GM13977 (cell line): ENCODE measurements around the gene COL3A1.

ENCODE experiments used
- DNase-seq: peaks from one replicate; pipeline ENCODE4 v3.0.0; 2012; ENCODE audit warnings: low spot score
- in situ Hi-C: fragments of 300-500 bp; cut with MboI; formaldehyde crosslinking; loops from one replicate; pipeline ENCODE4 v1.12.0; 2022; ENCODE audit warnings: low sequenced_read_pairs, low pct_unique_long_range_greater_than_20kb, mixed read lengths, inconsistent platforms; ENCODE audit not compliant: unreplicated experiment
- TF ChIP-seq, protein P1 (sequence below): IDR thresholded peaks from 2 replicates; pipeline ENCODE4 v1.5.1; 2012; ENCODE audit warnings: mild to moderate bottlenecking, control low read depth; ENCODE audit not compliant: insufficient read depth; ENCODE audit errors: extremely low read depth, missing control alignments

COL3A1 gene

DNA sequence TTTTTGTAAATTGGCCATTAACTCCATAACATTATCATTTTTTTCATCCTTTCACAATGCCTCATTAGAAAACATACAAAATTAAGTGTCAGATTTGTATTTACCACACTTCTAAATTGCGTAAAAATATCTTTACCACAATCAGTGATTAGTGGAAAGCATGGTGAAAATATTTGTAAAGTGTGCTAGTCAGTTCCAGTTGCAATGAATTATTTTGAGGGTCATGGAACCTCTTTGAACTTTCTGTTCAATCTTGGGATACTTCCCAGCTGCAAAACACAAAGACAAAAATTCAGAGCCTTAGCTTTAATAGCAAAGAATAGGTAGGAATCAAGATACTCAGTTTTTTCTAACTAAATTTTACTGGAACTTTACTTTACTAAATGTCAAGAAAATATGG is 4.0 kb upstream of the COL3A1 start:
- TF ChIP-seq, protein P1, sequence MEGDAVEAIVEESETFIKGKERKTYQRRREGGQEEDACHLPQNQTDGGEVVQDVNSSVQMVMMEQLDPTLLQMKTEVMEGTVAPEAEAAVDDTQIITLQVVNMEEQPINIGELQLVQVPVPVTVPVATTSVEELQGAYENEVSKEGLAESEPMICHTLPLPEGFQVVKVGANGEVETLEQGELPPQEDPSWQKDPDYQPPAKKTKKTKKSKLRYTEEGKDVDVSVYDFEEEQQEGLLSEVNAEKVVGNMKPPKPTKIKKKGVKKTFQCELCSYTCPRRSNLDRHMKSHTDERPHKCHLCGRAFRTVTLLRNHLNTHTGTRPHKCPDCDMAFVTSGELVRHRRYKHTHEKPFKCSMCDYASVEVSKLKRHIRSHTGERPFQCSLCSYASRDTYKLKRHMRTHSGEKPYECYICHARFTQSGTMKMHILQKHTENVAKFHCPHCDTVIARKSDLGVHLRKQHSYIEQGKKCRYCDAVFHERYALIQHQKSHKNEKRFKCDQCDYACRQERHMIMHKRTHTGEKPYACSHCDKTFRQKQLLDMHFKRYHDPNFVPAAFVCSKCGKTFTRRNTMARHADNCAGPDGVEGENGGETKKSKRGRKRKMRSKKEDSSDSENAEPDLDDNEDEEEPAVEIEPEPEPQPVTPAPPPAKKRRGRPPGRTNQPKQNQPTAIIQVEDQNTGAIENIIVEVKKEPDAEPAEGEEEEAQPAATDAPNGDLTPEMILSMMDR = no peak
- DNase-seq = no peak
- in situ Hi-C loops = no loop called here

- TF ChIP-seq, protein P1 = no peak
- DNase-seq = no peak
Measured at GRCh38 chr2:188971432-188971861, 2.7 kb upstream of the COL3A1 start.

GRCh38 chr2:188973641-188974040 is 532 bp upstream of the COL3A1 start:
- in situ Hi-C loops = no loop called here
- TF ChIP-seq, protein P1 = no peak
- no peak for DNase-seq

More at GRCh38 chr2:188971432-188971861, 2.7 kb upstream of the COL3A1 start:
- in situ Hi-C loops = no loop called here

DNA sequence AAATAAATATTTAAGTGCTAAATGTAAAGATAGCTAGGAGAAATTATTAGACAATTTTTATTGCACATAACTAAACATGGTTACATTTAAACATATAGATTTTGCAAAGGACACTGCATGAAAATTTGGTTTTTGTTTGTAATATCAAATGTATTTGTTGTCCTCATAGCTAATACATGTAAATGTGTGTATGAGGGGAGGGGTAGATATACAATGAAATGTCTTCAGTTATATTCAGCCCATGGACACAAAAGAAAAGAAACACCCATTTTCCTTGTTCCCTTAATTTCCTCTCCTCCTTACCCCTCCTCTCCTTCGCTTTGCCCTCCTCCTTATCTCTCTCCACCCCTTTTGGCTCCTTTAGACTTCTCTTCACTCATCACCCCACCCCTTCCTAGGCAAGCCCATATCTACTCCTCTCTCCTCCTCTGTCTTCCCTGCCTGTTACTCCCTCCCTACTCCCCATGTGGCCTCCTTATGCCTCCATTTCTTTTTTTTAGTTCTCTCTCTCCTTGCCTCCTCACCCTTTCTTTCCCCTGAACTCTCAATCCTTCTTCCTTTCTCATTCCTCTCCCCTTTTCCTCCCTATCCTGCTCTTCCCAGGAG is 1.4 kb downstream of the COL3A1 start:
- DNase-seq = no peak
- in situ Hi-C loops = no loop called here
- TF ChIP-seq, protein P1 = no peak

GRCh38 chr2:188976545-188977268 is 2.5 kb downstream of the COL3A1 start:
- in situ Hi-C loops = no loop called here
- no peak for DNase-seq

GRCh38 chr2:188977317-188977716 is 3.1 kb downstream of the COL3A1 start:
- no peak for DNase-seq
- in situ Hi-C loops = no loop called here
- TF ChIP-seq, protein P1 = no peak

More at GRCh38 chr2:188976545-188977268, 2.5 kb downstream of the COL3A1 start:
- TF ChIP-seq, protein P1 = no peak
